HG03354 (cell line): Measurements from ENCODE around the gene SH2D6.
A peak's percentile ranks its signal among the peaks of the same experiment; 100 is the strongest.

ENCODE experiments used
- ATAC-seq: cut with Tn5 transposase; IDR thresholded peaks from one replicate; pipeline ENCODE4 v1.9.1; 2021; ENCODE audit warnings: mild to moderate bottlenecking; ENCODE audit not compliant: unreplicated experiment, poor library complexity, severe bottlenecking

Gene SH2D6

GRCh38 chr2:85419009-85419675, 628 bp downstream of the SH2D6 start:
- peak; percentile 5 for ATAC-seq

GRCh38 chr2:85420536-85421259, 2.2 kb downstream of the SH2D6 start:
- peak; percentile 65 for ATAC-seq

GRCh38 chr2:85421260-85422071, 3.0 kb downstream of the SH2D6 start:
- no peak for ATAC-seq

- ATAC-seq = no peak
These were observed 3.6 kb downstream of the SH2D6 start for GRCh38 chr2:85422072-85422457.

- no peak for ATAC-seq
These were observed 5.0 kb downstream of the SH2D6 start for GRCh38 chr2:85423525-85423924.

- ATAC-seq = no peak
These were observed 7.1 kb downstream of the SH2D6 start for GRCh38 chr2:85425588-85425987.

GRCh38 chr2:85427300-85427835, 8.9 kb downstream of the SH2D6 start:
- ATAC-seq = no peak

GRCh38 chr2:85428343-85428881, 9.9 kb downstream of the SH2D6 start:
- no peak for ATAC-seq

GRCh38 chr2:85429213-85429923, 10.9 kb downstream of the SH2D6 start:
- no peak for ATAC-seq

GRCh38 chr2:85429924-85430289, 11.4 kb downstream of the SH2D6 start:
- ATAC-seq = no peak

GRCh38 chr2:85430752-85431569, 12.4 kb downstream of the SH2D6 start:
- no peak for ATAC-seq

GRCh38 chr2:85431570-85432205, 13.2 kb downstream of the SH2D6 start:
- ATAC-seq = no peak

- ATAC-seq = no peak
These were observed 15.1 kb downstream of the SH2D6 start for GRCh38 chr2:85433511-85434089.

- no peak for ATAC-seq
These were observed 16.2 kb downstream of the SH2D6 start for GRCh38 chr2:85434696-85435095.

GRCh38 chr2:85435220-85435958, 16.9 kb downstream of the SH2D6 start:
- ATAC-seq = no peak

- ATAC-seq = no peak
These were observed 17.7 kb downstream of the SH2D6 start for GRCh38 chr2:85435981-85436835.
